H9 (cell line): Measurements from ENCODE around the gene MRPL17. TPM values are rescaled to one million over a fixed set of nuclear protein-coding genes. Genes with fewer than 3 reads are reported as not detected.
A peak's percentile ranks its signal among the peaks of the same experiment; 100 is the strongest.

Experiments
- DNase-seq: peaks from one replicate; pipeline ENCODE4 v3.0.0-alpha.2; 2017
- H2AFZ ChIP-seq: one replicate; pipeline ENCODE4 v1.6.1; 2013; ENCODE audit warnings: mild to moderate bottlenecking, low read length, control low read depth, moderate library complexity
- H2AK5ac ChIP-seq: 2 replicates; pipeline ENCODE4 v1.6.1; 2013; ENCODE audit warnings: low read length, control low read depth, mixed read lengths; ENCODE audit not compliant: insufficient read length
- H2BK120ac ChIP-seq: one replicate; pipeline ENCODE4 v1.6.1; 2013; ENCODE audit warnings: low read depth, mild to moderate bottlenecking, low read length, control low read depth, inconsistent platforms; ENCODE audit not compliant: poor library complexity, severe bottlenecking
- H2BK12ac ChIP-seq: 2 replicates; pipeline ENCODE4 v1.6.1; 2013; ENCODE audit warnings: low read length, control low read depth, mixed read lengths, low read depth; ENCODE audit not compliant: insufficient read length
- H2BK15ac ChIP-seq: 2 replicates; pipeline ENCODE4 v1.6.1; 2013; ENCODE audit warnings: low read depth, low read length, control low read depth
- H2BK20ac ChIP-seq: one replicate; pipeline ENCODE4 v1.6.1; 2013; ENCODE audit warnings: low read depth, mild to moderate bottlenecking, low read length, control low read depth, inconsistent platforms; ENCODE audit not compliant: poor library complexity, severe bottlenecking
- H2BK5ac ChIP-seq: 2 replicates; pipeline ENCODE4 v1.6.1; 2013; ENCODE audit warnings: low read length, control low read depth, mixed read lengths; ENCODE audit not compliant: insufficient read length
- H3K14ac ChIP-seq: 2 replicates; pipeline ENCODE4 v1.6.1; 2013; ENCODE audit warnings: low read length, control low read depth; ENCODE audit not compliant: insufficient read depth
- H3K18ac ChIP-seq: 2 replicates; pipeline ENCODE4 v1.6.1; 2013; ENCODE audit warnings: low read depth, mild to moderate bottlenecking, mixed read lengths, low read length, control low read depth; ENCODE audit not compliant: insufficient read length
- H3K23ac ChIP-seq: 2 replicates; pipeline ENCODE4 v1.6.1; 2013; ENCODE audit warnings: low read length, control low read depth, mixed read lengths, low read depth; ENCODE audit not compliant: insufficient read length
- H3K23me2 ChIP-seq: 2 replicates; pipeline ENCODE4 v1.6.1; 2013; ENCODE audit warnings: low read depth, mild to moderate bottlenecking, mixed read lengths, low read length, control low read depth; ENCODE audit not compliant: insufficient read length, poor library complexity, severe bottlenecking
- H3K27ac ChIP-seq: 2 replicates; pipeline ENCODE4 v1.5.1; 2013; ENCODE audit warnings: low read length, control low read depth, mixed read lengths, low read depth; ENCODE audit not compliant: insufficient read length
- H3K27me3 ChIP-seq: 2 replicates; pipeline ENCODE4 v1.6.1; 2013; ENCODE audit warnings: low read length, control low read depth, inconsistent platforms; ENCODE audit not compliant: insufficient read depth
- H3K4ac ChIP-seq: 2 replicates; pipeline ENCODE4 v1.6.1; 2013; ENCODE audit warnings: low read depth, mild to moderate bottlenecking, control low read depth, inconsistent platforms, low read length, moderate library complexity
- H3K4me1 ChIP-seq: 2 replicates; pipeline ENCODE4 v1.6.1; 2013; ENCODE audit warnings: low read length, control low read depth, inconsistent platforms; ENCODE audit not compliant: insufficient read depth
- H3K4me2 ChIP-seq: 2 replicates; pipeline ENCODE4 v1.6.1; 2013; ENCODE audit warnings: low read length, control low read depth, mixed read lengths; ENCODE audit not compliant: insufficient read length, insufficient read depth
- H3K56ac ChIP-seq: 2 replicates; pipeline ENCODE4 v1.6.1; 2013; ENCODE audit warnings: low read depth, mild to moderate bottlenecking, mixed read lengths, low read length, control low read depth; ENCODE audit not compliant: insufficient read length
- H3K79me1 ChIP-seq: 2 replicates; pipeline ENCODE4 v1.6.1; 2013; ENCODE audit warnings: low read depth, mild to moderate bottlenecking, moderate library complexity, low read length, control low read depth, inconsistent platforms; ENCODE audit not compliant: insufficient read depth, poor library complexity, severe bottlenecking
- H3K79me2 ChIP-seq: 2 replicates; pipeline ENCODE4 v1.6.1; 2013; ENCODE audit warnings: low read length, control low read depth, inconsistent platforms; ENCODE audit not compliant: insufficient read depth
- H3K9ac ChIP-seq: 2 replicates; pipeline ENCODE4 v1.6.1; 2013; ENCODE audit warnings: low read length, control low read depth, mixed read lengths; ENCODE audit not compliant: insufficient read length; ENCODE audit errors: extremely low read depth
- H3K9me3 ChIP-seq: one replicate; pipeline ENCODE4 v1.6.1; 2013; ENCODE audit warnings: low read depth, low read length, inconsistent platforms; ENCODE audit not compliant: control insufficient read depth
- H3T11ph ChIP-seq: one replicate; pipeline ENCODE4 v1.6.1; 2013; ENCODE audit warnings: mild to moderate bottlenecking, low read length, control low read depth, inconsistent platforms
- H4K20me1 ChIP-seq: one replicate; pipeline ENCODE4 v1.6.1; 2013; ENCODE audit not compliant: control insufficient read depth, insufficient read length, insufficient read depth
- H4K5ac ChIP-seq: 2 replicates; pipeline ENCODE4 v1.6.1; 2013; ENCODE audit warnings: low read depth, mild to moderate bottlenecking, mixed read lengths, low read length, control low read depth; ENCODE audit not compliant: insufficient read length
- H4K8ac ChIP-seq: replicated peaks from 2 replicates; pipeline ENCODE4 v1.6.1; 2013; ENCODE audit warnings: low read length, control low read depth, mixed read lengths, low read depth; ENCODE audit not compliant: insufficient read length
- H4K91ac ChIP-seq: 2 replicates; pipeline ENCODE4 v1.6.1; 2013; ENCODE audit warnings: low read depth, mild to moderate bottlenecking, moderate library complexity, mixed read lengths, low read length, control low read depth; ENCODE audit not compliant: insufficient read length
- H3K27ac Mint-ChIP-seq, 3 experiments: 2 replicates in 2 of 3; 3 replicates in 1 of 3; pipeline ENCODE4 v1.8.0; 2020 to 2021; ENCODE audit warnings: mixed read lengths in 3 of 3, mild to moderate bottlenecking in 1 of 3, moderate library complexity in 1 of 3
- H3K27me3 Mint-ChIP-seq: 2 replicates; pipeline ENCODE4 v1.8.0; 2021; ENCODE audit warnings: low read depth, mild to moderate bottlenecking, moderate library complexity, mixed read lengths
- H3K36me3 Mint-ChIP-seq, 3 experiments: 2 replicates in 2 of 3; 3 replicates in 1 of 3; pipeline ENCODE4 v1.8.0; 2020 to 2021; ENCODE audit warnings: low read depth in 3 of 3, mixed read lengths in 3 of 3; ENCODE audit not compliant: insufficient read depth in 1 of 3
- H3K4me1 Mint-ChIP-seq, 2 experiments: 2 replicates each; pipeline ENCODE4 v1.8.0; 2020; ENCODE audit warnings: mixed read lengths in 2 of 2
- H3K4me3 Mint-ChIP-seq, 2 experiments: 2 replicates in 1 of 2; 3 replicates in 1 of 2; pipeline ENCODE4 v1.8.0; 2020 to 2021; ENCODE audit warnings: mild to moderate bottlenecking in 2 of 2, mixed read lengths in 2 of 2, moderate library complexity in 1 of 2
- H3K9me3 Mint-ChIP-seq, 2 experiments: 2 replicates in 1 of 2; 3 replicates in 1 of 2; pipeline ENCODE4 v1.8.0; 2020; ENCODE audit warnings: mild to moderate bottlenecking in 2 of 2, mixed read lengths in 2 of 2, moderate library complexity in 1 of 2
- CTCF ChIP-seq: fragments of 200-600 bp; sonication (generic); conservative IDR thresholded peaks from 3 replicates; pipeline ENCODE4 v1.8.0; 2021; ENCODE audit warnings: antibody characterized with exemption, mild to moderate bottlenecking
- WGBS: extraction: QIAGEN DNeasy Blood & Tissue Kit; methylation state at CpG from one replicate; pipeline ENCODE4 v1.1.7; 2013; ENCODE audit warnings: missing lambda C conversion rate, low lambda C conversion rate, mixed read lengths; ENCODE audit not compliant: insufficient read length; ENCODE audit errors: extremely low coverage; 5-methylcytosine and 5-hydroxymethylcytosine counted together
- total RNA-seq: library from RNA; stranded (reverse); gene quantifications from 2 replicates; pipeline ENCODE4 v1.2.1, GENCODE V29; 2021

MRPL17 gene
- total RNA-seq, 1 experiment from 2014 or later: 75.5 TPM

DNA sequence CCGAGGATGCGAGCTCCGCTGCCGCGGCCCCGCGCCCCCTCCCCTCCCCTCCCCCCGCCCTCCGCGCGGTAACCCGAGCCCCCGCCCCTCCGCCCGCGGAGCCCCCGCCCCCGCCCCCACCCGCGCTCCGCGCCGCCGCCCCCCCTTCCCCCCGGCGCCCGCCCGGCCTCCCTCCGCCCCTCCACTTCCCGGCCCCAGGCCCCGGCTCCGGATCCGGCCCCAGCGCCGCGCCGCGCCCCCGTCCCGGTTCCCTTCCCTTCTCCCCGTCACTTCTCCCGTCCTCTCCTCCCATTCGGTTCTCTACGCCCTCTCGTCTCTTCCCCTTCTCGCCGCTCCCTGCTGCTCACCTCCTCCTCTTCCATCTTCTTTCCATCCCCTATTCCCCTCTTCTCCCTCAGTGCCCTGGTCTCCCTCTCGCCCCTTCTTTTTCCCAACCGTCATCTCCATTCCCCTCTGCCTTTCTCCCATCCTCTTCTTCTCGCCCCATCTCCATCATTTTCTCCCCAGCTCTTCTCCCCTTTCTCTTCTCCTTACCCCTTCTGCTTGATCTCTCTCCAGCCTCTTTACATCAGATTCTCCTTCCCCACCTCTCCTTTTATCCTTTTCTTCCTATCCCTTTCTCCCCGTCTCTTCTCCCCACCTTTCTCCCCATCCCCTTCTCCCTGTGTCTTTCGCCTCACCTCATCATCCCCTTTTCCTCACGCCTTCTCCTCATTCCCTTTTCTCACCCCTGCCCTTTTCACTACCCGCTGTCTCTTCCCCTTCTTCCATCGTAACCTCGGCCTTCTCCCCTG lies 27.2 kb downstream of the MRPL17 start, which contains the start of gene DCHS1:
TSS of gene DCHS1 (minus strand) at position 20 of the 794 bp plus-strand sequence. CDS start 14,196 bp downstream, outside the sequence.
- no peaks in the 10 kb centered on the region for H3K79me1 ChIP-seq
- Mint-ChIP-seq H3K4me3 (peak within 1 kb of the TSS; percentile 72 to 90), H3K4me1 (peaks cover 10 to 11% of the 10 kb centered on the region in 2 experiments), H3K27ac (no peak within 1 kb of the TSS), H3K36me3 (no peaks in the 10 kb centered on the region), H3K27me3 (peaks cover 21% of the 10 kb centered on the region), H3K9me3 (no peaks in the 10 kb centered on the region)
- no peak for DNase-seq
- no peak within 1 kb of the TSS for H3K18ac ChIP-seq
- no peak within 1 kb of the TSS for H2BK5ac ChIP-seq
- no peaks in the 10 kb centered on the region for H3K9me3 ChIP-seq
- no peak within 1 kb of the TSS for H3K56ac ChIP-seq
- whole genome bisulfite sequencing: 100% methylated on average over 2 of the region's 56 CpGs
- H3K14ac ChIP-seq: 0 out of 2 replicates have a peak within 1 kb of the TSS, but pooled peaks have one; percentile 9
- peaks cover 23% of the 10 kb centered on the region; the same call in 1 of the 2 replicates for H3K27me3 ChIP-seq
- H3T11ph ChIP-seq: no peak within 1 kb of the TSS
- H3K9ac ChIP-seq: peak within 1 kb of the TSS; percentile 74
- H3K23ac ChIP-seq: no peak within 1 kb of the TSS
- H4K5ac ChIP-seq: no peak within 1 kb of the TSS
- peak within 1 kb of the TSS; percentile 90 for H3K4me2 ChIP-seq
- H4K20me1 ChIP-seq: no peaks in the 10 kb centered on the region
- no peak within 1 kb of the TSS for H4K91ac ChIP-seq
- H3K27ac ChIP-seq: no peak within 1 kb of the TSS
- H2AK5ac ChIP-seq: no peak within 1 kb of the TSS
- no peak within 1 kb of the TSS for H2BK120ac ChIP-seq
- no peaks in the 10 kb centered on the region for H3K79me2 ChIP-seq
- H2BK15ac ChIP-seq: no peak within 1 kb of the TSS
- peaks cover 7% of the 10 kb centered on the region for H3K23me2 ChIP-seq
- no peak within 1 kb of the TSS for H3K4ac ChIP-seq
- H2AFZ ChIP-seq: peak within 1 kb of the TSS; percentile 4
- TF ChIP-seq CTCF: no peak
- H2BK12ac ChIP-seq: no peak within 1 kb of the TSS
- peaks cover 1% of the 10 kb centered on the region; the same call in 1 of the 2 replicates for H3K4me1 ChIP-seq
- no peak within 1 kb of the TSS for H4K8ac ChIP-seq
- no peak within 1 kb of the TSS for H2BK20ac ChIP-seq
